ENCODE measurements around the gene PIGM.

PIGM gene

GRCh38 chr1:160009081-160009480 is 22.7 kb downstream of the PIGM start:
- Histone ChIP-seq H3K27ac (ENCODE audit: low read length) (no peak overlapping the region), H3K4me1 (ENCODE audit: insufficient read depth, low read length) (no peaks in the 10 kb centered on the region), H4K20me1 (ENCODE audit: insufficient read depth, low read length) (no peaks in the 10 kb centered on the region), H3K27me3 (ENCODE audit: insufficient read depth, low read length, poor library complexity) (peaks cover 14% of the 10 kb centered on the region), H3K79me2 (ENCODE audit: insufficient read depth, low read length) (no peaks in the 10 kb centered on the region), H3K36me3 (ENCODE audit: insufficient read depth, low read length) (no peaks in the 10 kb centered on the region), H3K4me2 (ENCODE audit: insufficient read depth, low read length) (no peak overlapping the region), H3K4me3 (ENCODE audit: low read depth in 1 of 2, low read length in 2 of 2) (no peak overlapping the region), H3K9me3 (ENCODE audit: insufficient read depth, low read length, severe bottlenecking) (no peaks in the 10 kb centered on the region), H3K9ac (ENCODE audit: low read depth, low read length) (no peak overlapping the region), H2AFZ (ENCODE audit: low read depth, low read length) (no peak overlapping the region)
- no peak for DNase-seq
- TF ChIP-seq CTCF (IDR thresholded peaks at IDR 0.05; ENCODE audit: borderline replicate concordance, extremely low read depth, low read length, poor library complexity, severe bottlenecking), result no peak
- no peak for TF ChIP-seq EZH2 (IDR thresholded peaks at IDR 0.05; ENCODE audit: borderline replicate concordance, low read depth, low read length, severe bottlenecking)
- no peak for ATAC-seq (ENCODE audit: insufficient read depth, low read depth)

DNA sequence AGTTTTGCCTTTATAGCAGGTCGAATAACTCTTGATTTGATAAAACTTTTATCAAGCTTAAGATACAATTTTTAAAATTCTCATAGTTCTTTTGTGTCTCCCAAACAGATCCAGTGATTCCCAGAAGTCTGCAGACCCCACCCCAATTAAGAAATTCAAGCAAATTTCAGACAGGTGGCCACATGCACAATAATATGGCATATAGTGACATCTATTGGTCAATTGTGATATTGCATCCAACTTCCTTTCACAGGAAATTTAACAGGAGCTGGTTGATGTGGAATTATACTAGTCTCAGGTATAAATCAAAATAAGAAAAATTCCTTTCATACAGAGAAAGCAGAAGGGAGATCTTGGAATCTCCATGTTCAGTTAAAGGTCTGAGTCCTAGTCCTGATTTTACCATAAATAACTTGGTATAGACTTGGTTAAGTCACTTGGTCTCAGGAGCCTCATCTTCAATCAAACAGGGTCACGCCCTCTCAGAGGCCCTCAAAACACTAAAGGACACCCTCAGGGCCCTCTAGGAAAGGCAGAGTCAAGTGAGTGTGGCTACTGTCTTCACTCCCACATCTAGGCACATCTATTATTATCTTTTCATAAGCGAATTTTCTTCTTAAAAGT is 24.1 kb downstream of the PIGM start:
- ATAC-seq (ENCODE audit: insufficient read depth, low read depth), result 0 out of 3 replicates have a peak, but pooled peaks have one; percentile 40

GRCh38 chr1:160006312-160006940 is 25.4 kb downstream of the PIGM start:
- peak; percentile 84 for TF ChIP-seq CTCF (IDR thresholded peaks at IDR 0.05; ENCODE audit: borderline replicate concordance, extremely low read depth, low read length, poor library complexity, severe bottlenecking)
- no peak for TF ChIP-seq EZH2 (IDR thresholded peaks at IDR 0.05; ENCODE audit: borderline replicate concordance, low read depth, low read length, severe bottlenecking)
- Histone ChIP-seq H3K4me2 (ENCODE audit: insufficient read depth, low read length) (no peak overlapping the region), H4K20me1 (ENCODE audit: insufficient read depth, low read length) (no peaks in the 10 kb centered on the region), H2AFZ (ENCODE audit: low read depth, low read length) (no peak overlapping the region), H3K9ac (ENCODE audit: low read depth, low read length) (no peak overlapping the region), H3K79me2 (ENCODE audit: insufficient read depth, low read length) (no peaks in the 10 kb centered on the region), H3K4me3 (ENCODE audit: low read depth in 1 of 2, low read length in 2 of 2) (no peak overlapping the region), H3K27me3 (ENCODE audit: insufficient read depth, low read length, poor library complexity) (peaks cover 7% of the 10 kb centered on the region), H3K27ac (ENCODE audit: low read length) (no peak overlapping the region), H3K36me3 (ENCODE audit: insufficient read depth, low read length) (no peaks in the 10 kb centered on the region), H3K4me1 (ENCODE audit: insufficient read depth, low read length) (no peaks in the 10 kb centered on the region), H3K9me3 (ENCODE audit: insufficient read depth, low read length, severe bottlenecking) (no peaks in the 10 kb centered on the region)
- peak; percentile 71 for DNase-seq
- peak; percentile 94 for ATAC-seq (ENCODE audit: insufficient read depth, low read depth)

More for the DNA sequence above, 24.1 kb downstream of the PIGM start:
- peaks cover 4% of the 10 kb centered on the region for H3K27me3 ChIP-seq (ENCODE audit: insufficient read depth, low read length, poor library complexity)
- H3K9me3 ChIP-seq (ENCODE audit: insufficient read depth, low read length, severe bottlenecking), result no peaks in the 10 kb centered on the region
- no peak for DNase-seq
- no peak for TF ChIP-seq EZH2 (IDR thresholded peaks at IDR 0.05; ENCODE audit: borderline replicate concordance, low read depth, low read length, severe bottlenecking)
- TF ChIP-seq CTCF (IDR thresholded peaks at IDR 0.05; ENCODE audit: borderline replicate concordance, extremely low read depth, low read length, poor library complexity, severe bottlenecking), result peak; percentile 89
- H3K4me1 ChIP-seq (ENCODE audit: insufficient read depth, low read length), result no peaks in the 10 kb centered on the region
- H3K9ac ChIP-seq (ENCODE audit: low read depth, low read length), result no peak overlapping the region
- H2AFZ ChIP-seq (ENCODE audit: low read depth, low read length), result no peak overlapping the region
- no peaks in the 10 kb centered on the region for H3K36me3 ChIP-seq (ENCODE audit: insufficient read depth, low read length)
- H3K4me3 ChIP-seq (ENCODE audit: low read depth in 1 of 2, low read length in 2 of 2), result no peak overlapping the region
- no peak overlapping the region for H3K4me2 ChIP-seq (ENCODE audit: insufficient read depth, low read length)
- H4K20me1 ChIP-seq (ENCODE audit: insufficient read depth, low read length), result no peaks in the 10 kb centered on the region
- H3K79me2 ChIP-seq (ENCODE audit: insufficient read depth, low read length), result no peaks in the 10 kb centered on the region
- no peak overlapping the region for H3K27ac ChIP-seq (ENCODE audit: low read length)

Data from DND-41 (cell line).